Measurements from ENCODE around the gene RILPL2. TPM values are rescaled to one million over a fixed set of nuclear protein-coding genes. Genes with fewer than 3 reads are reported as not detected.
"Not testable (repeated sequence)": the region's sequence is repeated elsewhere in the genome, so short reads cannot be mapped to it uniquely, and the experiment has no call there.

RILPL2 gene
- polyA plus RNA-seq, 1 donor, result 5.3 TPM

DNA sequence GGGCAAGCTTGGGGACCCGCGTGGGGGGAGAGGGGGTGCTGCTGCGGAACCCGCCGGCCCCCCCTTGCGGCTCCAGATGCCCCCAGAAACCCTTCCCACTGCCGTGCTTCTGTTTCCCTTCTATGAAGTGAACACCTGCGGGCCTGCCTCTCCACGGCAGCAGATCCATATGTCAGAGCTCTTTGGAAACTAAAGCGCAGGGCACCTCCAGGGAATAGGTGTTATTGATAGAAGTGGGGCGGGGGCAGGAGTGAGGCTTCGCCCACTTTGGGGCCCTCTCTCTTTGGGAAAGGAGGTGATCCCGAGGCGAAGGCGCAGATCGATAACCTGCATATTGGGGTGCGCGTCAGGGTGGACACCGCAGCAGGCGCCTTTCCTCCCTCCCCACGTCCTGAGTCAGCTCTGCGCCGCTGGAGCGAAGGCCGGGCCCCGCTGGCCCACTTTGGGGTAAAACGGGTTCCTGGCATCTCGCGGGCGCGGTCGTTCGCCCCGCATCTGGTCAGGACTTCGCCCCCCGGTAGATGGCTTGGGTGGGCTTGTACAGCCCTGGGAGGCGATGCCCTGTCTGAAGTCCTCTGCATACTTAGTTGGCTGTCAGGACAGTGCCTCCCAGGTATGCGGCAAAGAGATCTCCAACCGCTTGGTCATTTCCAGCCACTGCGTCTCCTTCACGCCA is 52.0 kb downstream of the RILPL2 start:
- no peak for DNase-seq

DNA sequence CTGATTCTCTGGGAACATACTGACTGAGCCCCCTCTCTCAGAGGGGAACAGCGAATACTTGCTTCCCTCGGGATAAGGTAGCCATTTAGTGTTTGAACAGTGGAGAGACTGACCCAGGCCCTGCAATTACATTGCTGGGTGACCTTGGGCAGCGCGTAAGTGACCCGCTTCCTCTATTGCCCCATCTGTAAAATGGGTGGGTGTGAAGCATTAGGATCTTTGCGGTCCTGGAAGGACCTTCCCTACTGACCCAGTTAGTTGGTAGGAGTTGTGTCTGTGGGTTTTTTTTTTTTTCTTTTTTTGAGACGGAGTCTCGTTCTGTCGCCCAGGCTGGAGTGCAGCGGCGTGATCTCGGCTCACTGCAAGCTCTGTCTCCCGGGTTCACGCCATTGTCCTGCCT is 53.8 kb downstream of the RILPL2 start:
- DNase-seq, result no peak

DNA sequence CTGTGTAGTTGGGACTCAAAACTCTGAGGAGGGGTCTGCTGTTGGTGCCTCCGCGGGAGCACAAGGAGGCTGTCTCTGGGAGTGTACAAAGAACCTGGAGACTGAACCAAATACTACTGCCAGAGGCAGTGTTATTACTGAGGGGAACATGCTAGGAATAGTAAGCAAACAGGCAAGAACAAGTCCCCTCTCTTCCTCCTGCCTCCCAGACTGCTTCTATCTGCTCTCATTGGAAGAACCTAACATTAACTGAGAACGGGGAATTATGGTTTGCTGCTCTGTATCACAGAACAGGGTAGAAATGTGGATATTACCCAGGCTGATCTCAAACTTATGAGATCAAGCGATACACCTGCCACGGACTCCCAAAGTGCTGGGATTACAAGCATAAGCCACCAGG is 57.1 kb downstream of the RILPL2 start:
- no peak for DNase-seq

DNA sequence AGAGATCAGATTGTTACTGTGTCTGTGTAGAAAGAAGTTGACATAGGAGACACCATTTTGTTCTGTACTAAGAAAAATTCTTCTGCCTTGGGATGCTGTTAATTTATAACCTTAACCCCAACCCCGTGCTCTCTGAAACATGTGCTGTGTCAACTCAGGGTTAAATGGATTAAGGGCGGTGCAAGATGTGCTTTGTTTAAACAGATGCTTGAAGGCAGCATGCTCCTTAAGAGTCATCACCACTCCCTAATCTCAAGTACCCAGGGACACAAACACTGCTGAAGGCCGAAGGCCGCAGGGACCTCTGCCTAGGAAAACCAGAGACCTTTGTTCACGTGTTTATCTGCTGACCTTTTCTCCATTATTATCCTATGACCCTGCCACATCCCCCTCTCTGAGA is 64.1 kb downstream of the RILPL2 start:
- not testable (repeated sequence) for DNase-seq

DNA sequence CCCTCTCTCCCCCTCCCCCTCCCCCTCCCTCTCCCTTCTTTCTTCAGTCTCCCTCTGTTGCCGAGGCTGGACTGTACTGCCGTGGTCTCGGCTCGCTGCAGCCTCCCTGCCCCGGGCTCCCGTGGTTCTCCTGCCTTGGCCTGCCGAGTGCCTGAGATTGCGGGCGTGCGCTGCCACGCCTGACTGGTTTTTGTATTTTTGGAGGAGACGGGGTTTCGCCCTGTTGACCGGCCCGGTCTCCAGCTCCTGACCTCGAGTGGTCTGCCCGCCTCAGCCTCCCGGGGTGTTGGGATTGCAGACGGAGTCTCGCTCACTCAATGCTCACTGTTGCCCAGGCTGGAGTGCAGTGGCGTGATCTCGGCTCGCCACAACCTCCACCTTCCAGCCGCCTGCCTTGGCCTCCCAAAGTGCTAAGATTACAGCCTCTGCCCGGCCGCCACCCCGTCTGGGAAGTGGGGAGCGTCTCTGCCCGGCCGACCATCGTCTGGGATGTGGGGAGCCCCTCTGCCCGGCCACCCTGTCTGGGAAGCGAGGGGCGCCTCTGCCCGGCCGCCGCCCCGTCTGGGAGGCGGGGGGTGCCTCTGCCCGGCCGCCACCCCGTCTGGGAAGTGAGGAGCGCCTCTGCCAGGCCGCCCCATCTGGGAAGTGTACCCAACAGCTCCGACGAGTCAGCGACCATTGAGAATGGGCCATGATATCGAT is 64.7 kb downstream of the RILPL2 start:
- not testable (repeated sequence) for DNase-seq

DNA sequence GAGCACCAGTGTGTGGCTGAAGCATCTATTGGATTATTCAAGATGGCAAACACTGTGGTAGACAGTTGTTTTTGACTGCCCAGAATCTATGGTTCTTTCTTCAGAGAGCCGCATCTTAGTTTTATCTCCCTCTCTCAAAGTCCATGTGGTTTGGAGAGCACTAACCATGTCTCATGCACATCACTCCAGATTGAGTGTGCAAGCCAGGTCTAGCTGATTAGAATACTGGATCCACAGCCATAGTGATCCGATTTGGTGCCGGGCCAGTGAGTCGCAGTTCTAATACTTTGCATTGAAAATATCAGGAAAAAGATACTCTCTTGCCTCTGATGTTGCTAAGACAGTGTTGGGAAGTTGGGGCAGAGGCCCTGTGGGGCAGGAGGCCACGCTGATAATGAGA is 67.3 kb downstream of the RILPL2 start:
- DNase-seq, result no peak

DNA sequence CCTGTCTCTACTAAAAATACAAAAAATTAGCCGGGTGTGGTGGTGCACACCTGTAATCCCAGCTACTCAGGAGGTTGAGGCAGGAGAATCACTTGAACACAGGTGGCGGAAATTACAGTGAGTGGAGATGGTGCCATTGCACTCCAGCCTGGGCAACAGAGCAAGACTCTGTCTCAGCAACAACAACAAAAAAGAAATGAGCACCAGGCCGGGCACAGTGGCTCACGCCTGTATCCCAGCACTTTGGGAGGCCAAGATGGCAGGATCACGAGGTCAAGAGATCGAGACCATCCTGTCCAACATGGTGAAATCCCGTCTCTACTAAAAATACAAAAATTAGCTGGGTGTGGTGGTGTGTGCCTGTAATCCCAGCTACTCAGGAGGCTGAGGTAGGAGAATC is 68.1 kb downstream of the RILPL2 start:
- not testable (repeated sequence) for DNase-seq

DNA sequence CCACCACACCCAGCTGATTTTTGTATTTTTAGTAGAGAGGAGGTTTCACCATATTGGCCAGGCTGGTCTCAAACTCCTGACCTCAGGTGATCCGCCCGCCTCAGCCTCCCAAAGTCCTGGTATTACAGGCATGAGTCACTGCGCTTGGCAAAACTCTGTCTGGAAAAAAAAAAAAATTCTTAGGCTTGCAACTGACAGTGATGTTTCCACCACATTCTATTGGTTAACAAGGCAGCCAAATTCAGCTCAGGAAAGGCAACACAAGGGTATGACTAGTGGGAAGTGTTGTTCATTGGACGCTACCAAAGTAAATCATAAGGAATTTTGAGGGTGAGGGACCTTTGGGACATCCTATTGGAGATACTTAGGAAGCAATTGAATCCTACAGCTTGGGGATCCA is 69.0 kb downstream of the RILPL2 start:
- DNase-seq, result no peak

Other genes starting within 250 kb of the RILPL2 start
- 55.9 TPM for gene MPHOSPH9, start 203.5 kb downstream of the RILPL2 start, polyA plus RNA-seq (ENCODE audit: insufficient read length)
- 23.2 TPM for gene MTRFR, start 203.2 kb downstream of the RILPL2 start, polyA plus RNA-seq (ENCODE audit: insufficient read length)
- gene CDK2AP1, start 164.8 kb downstream of the RILPL2 start, polyA plus RNA-seq (ENCODE audit: insufficient read length), result 172 TPM
- gene SBNO1, start 71.8 kb downstream of the RILPL2 start, polyA plus RNA-seq (ENCODE audit: insufficient read length), result 38.8 TPM
- 58.7 TPM for gene KMT5A, start 52.6 kb downstream of the RILPL2 start, polyA plus RNA-seq (ENCODE audit: insufficient read length)
- 42.6 TPM for gene SNRNP35, start 21.5 kb upstream of the RILPL2 start, polyA plus RNA-seq (ENCODE audit: insufficient read length)
- gene RILPL1, start 97.0 kb upstream of the RILPL2 start, polyA plus RNA-seq (ENCODE audit: insufficient read length), result 22.1 TPM
- 222 TPM for gene TMED2, start 147.9 kb upstream of the RILPL2 start, polyA plus RNA-seq (ENCODE audit: insufficient read length)
- gene DDX55, start 165.4 kb upstream of the RILPL2 start, polyA plus RNA-seq (ENCODE audit: insufficient read length), result 47.5 TPM
- gene EIF2B1, start 197.0 kb upstream of the RILPL2 start, polyA plus RNA-seq (ENCODE audit: insufficient read length), result 71.5 TPM
- gene GTF2H3, start 197.1 kb upstream of the RILPL2 start, polyA plus RNA-seq (ENCODE audit: insufficient read length), result 48.3 TPM
- gene TCTN2, start 234.4 kb upstream of the RILPL2 start, polyA plus RNA-seq (ENCODE audit: insufficient read length), result 41.6 TPM

All from left kidney (tissue), 2 donors.